GM20000 (cell line): Measurements from ENCODE around the gene CASP7.

ENCODE experiments used
- DNase-seq: peaks from one replicate; pipeline ENCODE4 v3.0.0; 2012; ENCODE audit warnings: low spot score
- TF ChIP-seq, protein P1 (sequence below): IDR thresholded peaks from 2 replicates; pipeline ENCODE4 v1.5.1; 2012; ENCODE audit warnings: mild to moderate bottlenecking, control low read depth; ENCODE audit errors: extremely low read depth, missing control alignments

Gene CASP7

DNA sequence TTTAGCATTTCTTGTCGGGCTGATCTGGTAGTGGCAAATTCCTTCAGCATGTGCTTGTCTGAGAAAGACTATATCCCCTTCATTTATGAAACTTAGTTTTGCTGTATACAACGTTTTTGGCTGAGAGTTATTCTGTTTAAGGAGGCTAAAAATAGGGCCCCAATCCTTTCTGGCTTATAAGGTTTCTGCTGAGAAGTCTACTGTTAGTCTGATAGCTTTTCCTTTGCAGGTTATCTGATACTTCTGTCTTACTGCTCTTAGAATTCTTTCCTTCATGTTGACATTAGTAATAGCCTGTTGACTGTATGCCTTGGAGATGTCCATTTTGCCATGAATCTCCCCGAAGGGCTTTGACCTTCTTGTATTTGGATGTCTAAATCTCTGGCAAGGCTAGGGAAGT lies 9.9 kb downstream of the CASP7 start:
- TF ChIP-seq, protein P1, sequence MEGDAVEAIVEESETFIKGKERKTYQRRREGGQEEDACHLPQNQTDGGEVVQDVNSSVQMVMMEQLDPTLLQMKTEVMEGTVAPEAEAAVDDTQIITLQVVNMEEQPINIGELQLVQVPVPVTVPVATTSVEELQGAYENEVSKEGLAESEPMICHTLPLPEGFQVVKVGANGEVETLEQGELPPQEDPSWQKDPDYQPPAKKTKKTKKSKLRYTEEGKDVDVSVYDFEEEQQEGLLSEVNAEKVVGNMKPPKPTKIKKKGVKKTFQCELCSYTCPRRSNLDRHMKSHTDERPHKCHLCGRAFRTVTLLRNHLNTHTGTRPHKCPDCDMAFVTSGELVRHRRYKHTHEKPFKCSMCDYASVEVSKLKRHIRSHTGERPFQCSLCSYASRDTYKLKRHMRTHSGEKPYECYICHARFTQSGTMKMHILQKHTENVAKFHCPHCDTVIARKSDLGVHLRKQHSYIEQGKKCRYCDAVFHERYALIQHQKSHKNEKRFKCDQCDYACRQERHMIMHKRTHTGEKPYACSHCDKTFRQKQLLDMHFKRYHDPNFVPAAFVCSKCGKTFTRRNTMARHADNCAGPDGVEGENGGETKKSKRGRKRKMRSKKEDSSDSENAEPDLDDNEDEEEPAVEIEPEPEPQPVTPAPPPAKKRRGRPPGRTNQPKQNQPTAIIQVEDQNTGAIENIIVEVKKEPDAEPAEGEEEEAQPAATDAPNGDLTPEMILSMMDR: no peak
- no peak for DNase-seq

DNA sequence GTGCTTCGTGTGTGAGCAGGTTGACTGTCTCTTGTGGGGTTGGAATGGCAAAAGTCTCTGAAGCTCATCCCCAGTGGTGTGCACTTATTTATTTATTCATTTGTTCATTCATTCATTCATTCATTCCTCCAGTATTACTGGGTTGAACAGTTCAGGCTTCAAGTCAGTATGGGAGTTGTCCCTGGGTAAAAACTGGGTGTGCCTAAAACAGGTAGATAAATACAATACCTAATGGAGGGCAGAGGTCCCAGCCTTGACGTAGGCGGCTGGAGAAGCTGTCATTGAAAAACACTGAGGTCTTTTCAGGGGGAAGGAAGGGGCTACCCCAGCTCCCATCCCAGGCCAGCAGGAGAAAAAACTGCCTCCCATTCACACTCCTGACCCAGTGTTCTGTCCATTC lies 11.0 kb downstream of the CASP7 start:
- TF ChIP-seq, protein P1: no peak
- DNase-seq: no peak

DNA sequence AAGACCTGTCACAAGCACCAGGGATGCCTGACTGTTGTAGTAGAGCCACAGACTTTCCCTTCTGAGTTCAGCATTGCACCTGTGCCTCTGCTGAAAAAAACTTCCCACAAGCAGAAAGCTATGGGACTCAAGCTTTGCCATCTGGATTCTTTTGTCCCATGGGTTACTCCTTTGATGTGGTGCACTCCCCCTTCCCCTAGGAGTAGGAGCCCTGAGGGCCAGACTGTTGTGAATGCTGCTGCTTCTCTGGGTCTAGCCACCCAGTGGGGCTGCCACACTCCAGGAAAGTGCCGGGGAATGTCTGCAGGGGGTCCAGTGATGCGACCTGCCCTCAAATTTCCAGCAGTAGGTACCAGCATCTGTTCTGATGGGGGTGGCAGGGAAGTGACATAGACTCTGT lies 11.7 kb downstream of the CASP7 start:
- TF ChIP-seq, protein P1: no peak
- no peak for DNase-seq

DNA sequence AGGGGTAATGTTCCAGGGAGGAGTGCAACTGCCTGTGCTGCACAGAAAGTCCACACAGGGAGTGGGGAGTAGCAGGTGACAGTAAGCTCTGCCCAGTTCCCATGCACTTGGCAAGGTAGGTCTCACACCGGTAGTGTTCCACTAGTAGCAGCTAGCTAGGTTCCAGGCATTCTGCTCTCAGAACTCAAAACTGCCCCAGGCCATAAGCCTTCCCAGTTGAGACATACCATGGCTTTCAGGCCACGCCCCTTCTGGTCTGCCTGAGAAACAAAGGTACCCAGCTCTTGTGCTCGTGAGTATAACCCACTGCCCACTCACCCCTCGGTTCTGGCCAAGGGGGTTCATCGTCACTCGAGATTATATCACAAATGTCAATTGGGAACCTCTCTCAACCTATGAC lies 12.6 kb downstream of the CASP7 start:
- no peak for DNase-seq
- TF ChIP-seq, protein P1: no peak

DNA sequence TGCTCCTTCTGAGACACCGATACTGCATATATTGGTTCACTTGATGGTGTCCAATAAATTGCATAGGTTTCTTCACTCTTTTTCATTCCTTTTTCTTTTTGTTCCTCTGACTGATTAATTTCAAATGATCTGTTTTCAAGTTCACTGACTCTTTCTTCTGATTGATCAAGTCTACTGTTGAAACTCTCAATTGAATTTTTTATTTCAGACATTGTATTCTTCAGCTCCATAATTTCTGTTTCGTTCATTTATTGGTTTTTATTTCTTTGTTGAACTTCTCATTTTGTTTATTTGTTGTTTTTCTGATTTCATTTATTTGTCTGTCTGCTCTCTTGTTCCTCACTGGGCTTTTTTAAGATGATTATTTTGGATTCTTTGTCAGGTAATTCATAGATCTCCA lies 13.6 kb downstream of the CASP7 start:
- TF ChIP-seq, protein P1: no peak
- no peak for DNase-seq

DNA sequence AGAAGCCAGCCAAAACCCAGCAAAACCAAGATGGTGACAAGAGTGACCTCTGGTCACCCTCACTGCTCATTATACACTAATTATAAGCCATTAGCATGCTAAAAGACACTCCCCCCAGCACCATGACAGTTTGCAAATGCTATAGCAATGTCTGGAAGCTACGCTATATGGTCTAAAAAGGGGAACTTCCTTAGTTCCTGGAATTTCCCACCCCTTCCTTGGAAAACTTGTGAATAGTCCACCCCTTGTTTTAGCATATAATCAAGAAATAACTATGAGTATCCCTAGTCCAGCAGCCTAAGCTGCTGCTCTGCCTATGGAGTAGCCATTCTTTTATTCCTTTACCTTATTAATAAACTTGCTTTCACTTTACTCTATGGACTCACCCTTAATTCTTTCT lies 16.0 kb downstream of the CASP7 start:
- TF ChIP-seq, protein P1: no peak
- DNase-seq: no peak

DNA sequence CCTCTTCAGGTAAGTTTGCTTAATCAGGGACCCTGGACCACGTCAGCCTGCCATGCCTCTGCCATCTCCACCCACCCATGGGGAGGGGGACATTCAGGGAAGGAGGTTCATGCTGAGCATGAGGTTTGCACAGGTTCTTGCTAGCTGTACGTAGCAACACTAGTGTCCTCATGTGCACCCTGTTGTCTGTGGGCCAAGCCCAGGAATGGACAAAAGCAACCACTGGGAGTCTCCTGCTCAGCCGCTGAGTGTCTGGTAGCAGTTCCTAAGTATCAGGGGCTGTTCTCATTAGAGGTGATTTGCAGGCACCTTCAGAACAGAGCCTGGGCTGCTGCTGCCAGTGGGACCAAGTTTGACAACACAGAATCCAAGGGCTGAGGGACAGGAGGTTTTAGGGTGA lies 17.9 kb downstream of the CASP7 start:
- TF ChIP-seq, protein P1: no peak
- no peak for DNase-seq
